Bronchial epithelial cell (primary cell): Measurements from ENCODE around the gene TPGS1. TPM values are rescaled to one million over a fixed set of nuclear protein-coding genes. Genes with fewer than 3 reads are reported as not detected.

ENCODE experiments used
- DNase-seq: peaks from one replicate; pipeline ENCODE4 v3.0.0-alpha.2; 2010; ENCODE audit warnings: low read depth
- FAIRE-seq: peaks from 2 replicates; lab custom pipeline; 2011; peaks lifted over from hg19 to GRCh38; lab: Jason Lieb, UNC
- H3K27me3 ChIP-seq: 2 replicates; pipeline ENCODE4 v1.5.1; 2011; ENCODE audit warnings: low read length; ENCODE audit not compliant: control insufficient read depth, insufficient read depth
- H3K36me3 ChIP-seq: 2 replicates; pipeline ENCODE4 v1.5.1; 2011; ENCODE audit warnings: low read length; ENCODE audit not compliant: control insufficient read depth, insufficient read depth
- H3K4me3 ChIP-seq: 2 replicates; pipeline ENCODE4 v1.5.1; 2011; ENCODE audit warnings: mild to moderate bottlenecking, low read depth, low read length, control low read depth
- CTCF ChIP-seq: IDR thresholded peaks from 2 replicates; pipeline ENCODE4 v1.5.1; 2011; ENCODE audit warnings: mild to moderate bottlenecking, moderate library complexity, low read length, control low read depth, inconsistent platforms; ENCODE audit not compliant: insufficient read depth, severe bottlenecking
- total RNA-seq: library from RNA; depleted of rRNA; stranded (reverse); fragments of >200 nt; gene quantifications from 2 replicates; pipeline ENCODE4 v1.2.1, GENCODE V29; 2014

The TPGS1 gene
- total RNA-seq, 1 donor from 2014 or later, result 23.2 TPM

GRCh38 chr19:460877-461720 lies 46.2 kb upstream of the TPGS1 start, which contains the start of gene SHC2:
TSS of gene SHC2 (minus strand) at chr19:461033. CDS start at chr19:460996, 37 bp downstream.
- TF ChIP-seq CTCF, result no peak
- Histone ChIP-seq H3K36me3 (no peaks in the 10 kb centered on the region), H3K4me3 (peak within 1 kb of the TSS; percentile 43), H3K27me3 (peaks cover 9% of the 10 kb centered on the region)
- DNase-seq (no peak), FAIRE-seq (no peak)

- TF ChIP-seq CTCF, result no peak
- H3K36me3 ChIP-seq, result no peaks in the 10 kb centered on the region
- FAIRE-seq (no peak), DNase-seq (no peak)
- peaks cover 9% of the 10 kb centered on the region for H3K27me3 ChIP-seq
- peak overlapping the region; percentile 28 for H3K4me3 ChIP-seq
Measured at GRCh38 chr19:461721-462551, 45.4 kb upstream of the TPGS1 start.

- Histone ChIP-seq H3K27me3 (peaks cover 9% of the 10 kb centered on the region), H3K36me3 (no peaks in the 10 kb centered on the region), H3K4me3 (no peak overlapping the region)
- no peak for TF ChIP-seq CTCF
- DNase-seq (no peak), FAIRE-seq (no peak)
Measured at GRCh38 chr19:463483-464207, 43.7 kb upstream of the TPGS1 start.

GRCh38 chr19:464208-464545 lies 43.1 kb upstream of the TPGS1 start:
- Histone ChIP-seq H3K36me3 (no peaks in the 10 kb centered on the region), H3K27me3 (peaks cover 9% of the 10 kb centered on the region), H3K4me3 (no peak overlapping the region)
- TF ChIP-seq CTCF, result no peak
- FAIRE-seq (no peak), DNase-seq (no peak)

- no peaks in the 10 kb centered on the region for H3K36me3 ChIP-seq
- no peak for FAIRE-seq
- no peak for DNase-seq
- TF ChIP-seq CTCF, result no peak
- H3K4me3 ChIP-seq, result no peak overlapping the region
- peaks cover 5% of the 10 kb centered on the region for H3K27me3 ChIP-seq
Measured at GRCh38 chr19:465056-465816, 42.1 kb upstream of the TPGS1 start.
